ENCODE results near the gene CLDN9. TPM values are rescaled to one million over a fixed set of nuclear protein-coding genes. Genes with fewer than 3 reads are reported as not detected.
A peak's percentile ranks its signal among the peaks of the same experiment; 100 is the strongest.

The CLDN9 gene
- total and polyA plus RNA-seq, 7 donors, result 0.28 TPM; not detected in 6

GRCh38 chr16:3022684-3023414 is 10.1 kb downstream of the CLDN9 start:
- Histone ChIP-seq H3K4me1 (peaks cover 0 to 57% (median 51%) of the 10 kb centered on the region in 4 donors), H3K36me3 (peaks cover 0 to 20% (median 15%) of the 10 kb centered on the region in 4 donors), H3K27me3 (peaks cover 8 to 16% (median 14%) of the 10 kb centered on the region in 3 donors), H3K9me3 (no peaks in the 10 kb centered on the region), H3K4me3 (peak overlapping the region; percentile 49 to 74 (median 66)), H3K27ac (peak overlapping the region; percentile 98 to 99 (median 98))
- no peak for TF ChIP-seq POLR2AphosphoS5 (IDR thresholded peaks at IDR 0.05)
- TF ChIP-seq POLR2A (IDR thresholded peaks at IDR 0.05), result no peak
- no peak for TF ChIP-seq EP300 (IDR thresholded peaks at IDR 0.05)
- TF ChIP-seq, protein P1, sequence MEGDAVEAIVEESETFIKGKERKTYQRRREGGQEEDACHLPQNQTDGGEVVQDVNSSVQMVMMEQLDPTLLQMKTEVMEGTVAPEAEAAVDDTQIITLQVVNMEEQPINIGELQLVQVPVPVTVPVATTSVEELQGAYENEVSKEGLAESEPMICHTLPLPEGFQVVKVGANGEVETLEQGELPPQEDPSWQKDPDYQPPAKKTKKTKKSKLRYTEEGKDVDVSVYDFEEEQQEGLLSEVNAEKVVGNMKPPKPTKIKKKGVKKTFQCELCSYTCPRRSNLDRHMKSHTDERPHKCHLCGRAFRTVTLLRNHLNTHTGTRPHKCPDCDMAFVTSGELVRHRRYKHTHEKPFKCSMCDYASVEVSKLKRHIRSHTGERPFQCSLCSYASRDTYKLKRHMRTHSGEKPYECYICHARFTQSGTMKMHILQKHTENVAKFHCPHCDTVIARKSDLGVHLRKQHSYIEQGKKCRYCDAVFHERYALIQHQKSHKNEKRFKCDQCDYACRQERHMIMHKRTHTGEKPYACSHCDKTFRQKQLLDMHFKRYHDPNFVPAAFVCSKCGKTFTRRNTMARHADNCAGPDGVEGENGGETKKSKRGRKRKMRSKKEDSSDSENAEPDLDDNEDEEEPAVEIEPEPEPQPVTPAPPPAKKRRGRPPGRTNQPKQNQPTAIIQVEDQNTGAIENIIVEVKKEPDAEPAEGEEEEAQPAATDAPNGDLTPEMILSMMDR (IDR thresholded peaks at IDR 0.05), result no peak
- WGBS, 2 donors, result 52 to 57% methylated on average over 8 of the region's 8 CpGs
- intact Hi-C loops (cut with DNase I), result no loop called here
- DNase-seq, result no peak

- 27 to 47% methylated on average over 6 of the region's 6 CpGs for WGBS, 2 donors
- H3K27ac ChIP-seq, result peak overlapping the region; percentile 98 to 99 (median 98)
- TF ChIP-seq POLR2A (IDR thresholded peaks at IDR 0.05) (no peak), EP300 (IDR thresholded peaks at IDR 0.05) (no peak)
- H3K4me3 ChIP-seq, result peak overlapping the region; percentile 49 to 74 (median 66)
- no peak for DNase-seq
- H3K36me3 ChIP-seq, result peaks cover 0 to 20% (median 15%) of the 10 kb centered on the region in 4 donors
- H3K9me3 ChIP-seq, result no peaks in the 10 kb centered on the region
- peaks cover 3 to 11% (median 9%) of the 10 kb centered on the region in 3 donors for H3K27me3 ChIP-seq
- H3K4me1 ChIP-seq, result peaks cover 0 to 57% (median 52%) of the 10 kb centered on the region in 4 donors
- intact Hi-C loops (cut with DNase I), result no loop called here
Observed at GRCh38 chr16:3023415-3023668, 10.6 kb downstream of the CLDN9 start.

GRCh38 chr16:3023669-3024478 is 11.2 kb downstream of the CLDN9 start, which contains the start of the genes HCFC1R1 and THOC6:
HCFC1R1 (minus strand) TSS chr16:3023942; CDS start chr16:3023941, 1 bp downstream.
THOC6 (plus strand) TSS chr16:3024035; CDS start chr16:3024327, 292 bp downstream.
- H3K4me1 ChIP-seq, result peaks cover 0 to 62% (median 57%) of the 10 kb centered on the region in 4 donors
- H3K27ac ChIP-seq, result peak within 1 kb of the TSS; percentile 98 to 99 (median 98)
- peak within 1 kb of the TSS; percentile 49 to 74 (median 66) for H3K4me3 ChIP-seq
- 1% methylated on average over 69 of the region's 69 CpGs for WGBS, 2 donors
- TF ChIP-seq EP300 (IDR thresholded peaks at IDR 0.05), result no peak
- peak; percentile 49 to 63 for TF ChIP-seq POLR2A (IDR thresholded peaks at IDR 0.05)
- peak in 3 of 4 donors; percentile 50 to 78 (median 75) for TF ChIP-seq POLR2AphosphoS5 (IDR thresholded peaks at IDR 0.05)
- H3K27me3 ChIP-seq, result peaks cover 1 to 11% (median 7%) of the 10 kb centered on the region in 3 donors
- H3K9me3 ChIP-seq, result no peaks in the 10 kb centered on the region
- peak; percentile 99 for DNase-seq
- peaks cover 0 to 20% (median 15%) of the 10 kb centered on the region in 4 donors for H3K36me3 ChIP-seq
- intact Hi-C loops (cut with DNase I), result no loop called here

DNA sequence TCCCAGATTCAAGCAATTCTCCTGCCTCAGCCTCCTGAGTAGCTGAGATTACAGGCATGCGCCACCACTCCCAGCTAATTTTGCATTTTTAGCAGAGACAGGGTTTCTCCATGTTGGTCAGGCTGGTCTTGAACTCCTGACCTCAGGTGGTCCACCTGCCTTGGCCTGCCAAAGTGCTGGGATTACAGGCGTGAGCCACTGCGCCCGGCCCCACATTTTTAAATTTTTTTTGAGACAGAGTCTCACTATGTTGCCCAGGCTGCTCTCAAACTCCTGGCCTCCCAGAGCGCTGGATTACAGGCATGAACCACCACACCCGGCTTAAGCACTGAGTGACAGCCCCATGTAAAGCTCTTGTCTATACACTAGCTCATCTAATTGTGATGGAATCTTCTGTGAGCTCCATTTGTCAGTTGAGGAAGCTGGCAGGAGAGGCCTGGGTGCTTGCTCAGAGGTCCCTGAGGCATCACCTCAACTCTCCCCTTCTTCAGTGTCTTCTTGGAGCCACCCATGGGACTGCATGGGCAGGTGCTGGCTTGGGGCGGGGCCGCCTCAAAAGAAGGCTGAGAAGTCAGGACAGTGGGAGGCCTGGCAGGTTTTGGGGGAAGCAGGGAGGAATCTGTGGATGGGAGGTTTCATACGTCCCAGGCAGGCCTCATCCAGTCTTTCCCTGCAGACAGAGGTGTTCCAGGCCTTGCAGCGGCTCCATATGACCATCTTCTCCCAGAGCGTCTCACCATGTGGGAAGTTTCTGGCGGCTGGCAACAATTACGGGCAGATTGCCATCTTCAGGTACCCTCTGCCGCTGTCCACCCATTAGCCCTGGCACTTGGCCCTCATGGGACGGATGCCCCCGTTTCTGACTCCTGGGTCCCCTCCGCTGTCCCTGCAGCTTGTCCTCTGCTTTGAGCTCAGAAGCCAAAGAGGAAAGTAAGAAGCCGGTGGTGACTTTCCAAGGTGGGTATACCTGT is 12.6 kb downstream of the CLDN9 start:
- no peaks in the 10 kb centered on the region for H3K9me3 ChIP-seq
- intact Hi-C loops (cut with DNase I), result no loop called here
- no peak overlapping the region for H3K27ac ChIP-seq
- peaks cover 0 to 20% (median 15%) of the 10 kb centered on the region in 4 donors for H3K36me3 ChIP-seq
- TF ChIP-seq POLR2A (IDR thresholded peaks at IDR 0.05), result no peak
- TF ChIP-seq, protein P1 (IDR thresholded peaks at IDR 0.05), result no peak
- no peak for TF ChIP-seq POLR2AphosphoS5 (IDR thresholded peaks at IDR 0.05)
- TF ChIP-seq EP300 (IDR thresholded peaks at IDR 0.05), result no peak
- H3K4me3 ChIP-seq, result no peak overlapping the region
- H3K4me1 ChIP-seq, result peaks cover 0 to 69% (median 60%) of the 10 kb centered on the region in 4 donors
- peaks cover 13 to 20% (median 17%) of the 10 kb centered on the region in 3 donors for H3K27me3 ChIP-seq
- DNase-seq, result no peak
- WGBS, 2 donors, result 91 to 96% methylated on average over 18 of the region's 18 CpGs

- peaks cover 0 to 20% (median 15%) of the 10 kb centered on the region in 4 donors for H3K36me3 ChIP-seq
- H3K9me3 ChIP-seq, result no peaks in the 10 kb centered on the region
- DNase-seq, result no peak
- no peak overlapping the region for H3K4me3 ChIP-seq
- TF ChIP-seq, protein P1 (IDR thresholded peaks at IDR 0.05), result no peak
- TF ChIP-seq POLR2A (IDR thresholded peaks at IDR 0.05) (no peak), EP300 (IDR thresholded peaks at IDR 0.05) (no peak), POLR2AphosphoS5 (IDR thresholded peaks at IDR 0.05) (no peak)
- no peak overlapping the region for H3K27ac ChIP-seq
- intact Hi-C loops (cut with DNase I), result no loop called here
- WGBS, 2 donors, result 88 to 93% methylated on average over 8 of the region's 8 CpGs
- H3K4me1 ChIP-seq, result peaks cover 0 to 64% (median 56%) of the 10 kb centered on the region in 4 donors
- H3K27me3 ChIP-seq, result peaks cover 19 to 27% (median 24%) of the 10 kb centered on the region in 3 donors
Observed at GRCh38 chr16:3026003-3026378, 13.3 kb downstream of the CLDN9 start.

Measured in sigmoid colon (tissue), 7 donors.